AG04450 (cell line): ENCODE data around the gene FAM222A. TPM values are rescaled to one million over a fixed set of nuclear protein-coding genes. Genes with fewer than 3 reads are reported as not detected.

Experiments used
- CTCF ChIA-PET: fragments of 300-600, 350-600 bp; formaldehyde crosslinking; extraction: SDS; loops from one replicate; lab custom pipeline; 2022; ENCODE audit warnings: antibody characterized with exemption, inconsistent platforms; lab: Charles Lee
- POLR2A ChIA-PET: fragments of 350-600 bp; formaldehyde crosslinking; extraction: SDS; loops from one replicate; lab custom pipeline; 2021; ENCODE audit warnings: antibody characterized with exemption, inconsistent platforms; lab: Yijun Ruan, JAX
- DNase-seq: peaks from one replicate; pipeline ENCODE4 v3.0.0-alpha.2; 2011; ENCODE audit warnings: low read depth, low spot score
- H3K27ac ChIP-seq: one replicate; pipeline ENCODE4 v1.5.1; 2012; ENCODE audit warnings: low read depth, low read length, control low read depth
- H3K27me3 ChIP-seq: one replicate; pipeline ENCODE4 v1.6.0; 2012; ENCODE audit warnings: low read length; ENCODE audit not compliant: control insufficient read depth, insufficient read depth
- H3K4me3 ChIP-seq: 2 replicates; pipeline ENCODE4 v1.5.1; 2011; ENCODE audit warnings: mild to moderate bottlenecking, low read depth, low read length, control low read depth
- H3K9me3 ChIP-seq: 2 replicates; pipeline ENCODE4 v1.5.1; 2012; ENCODE audit warnings: low read length; ENCODE audit not compliant: control insufficient read depth, insufficient read depth
- CTCF ChIP-seq: IDR thresholded peaks from 2 replicates; pipeline ENCODE4 v1.5.1; 2011; ENCODE audit warnings: low read depth, low read length, control low read depth, inconsistent platforms
- polyA plus RNA-seq: library from polyadenylated mRNA; depleted of rRNA; stranded (reverse); fragments of >200 nt; gene quantifications from 2 replicates; pipeline ENCODE4 v1.2.3, GENCODE V29; 2011

The FAM222A gene
- polyA plus RNA-seq, 1 experiment = 0.15 TPM

- ChIA-PET CTCF (interaction anchor here (1.2 to 2.0 kb wide), 3 partner anchors 10 to 40 kb away, joined by 5 to 9 read pairs (median 5); no protein-coding TSS in a partner anchor), POLR2A (no interaction called here)
- Histone ChIP-seq H3K27me3 (peaks cover 3% of the 10 kb centered on the region), H3K9me3 (peaks cover 7% of the 10 kb centered on the region; the same call in 1 of the 2 replicates), H3K4me3 (no peak overlapping the region), H3K27ac (no peak overlapping the region)
- TF ChIP-seq CTCF = no peak
- DNase-seq = no peak
These were observed 101.6 kb downstream of the FAM222A start for GRCh38 chr12:109815225-109815624.

GRCh38 chr12:109815757-109816617 is 102.4 kb downstream of the FAM222A start:
- Histone ChIP-seq H3K9me3 (peaks cover 7% of the 10 kb centered on the region; the same call in 1 of the 2 replicates), H3K27ac (no peak overlapping the region), H3K4me3 (no peak overlapping the region), H3K27me3 (peaks cover 3% of the 10 kb centered on the region)
- DNase-seq = no peak
- no peak for TF ChIP-seq CTCF
- POLR2A ChIA-PET = no interaction called here
- CTCF ChIA-PET = interaction anchor here (1.0 to 2.0 kb wide), 3 partner anchors 10 to 37 kb away, joined by 3 to 9 read pairs (median 5); no protein-coding TSS in a partner anchor

GRCh38 chr12:109816870-109817269 is 103.2 kb downstream of the FAM222A start:
- no peak for DNase-seq
- CTCF ChIA-PET = interaction anchor here (2.5 kb wide), 1 partner anchor 12 kb away, joined by 14 read pairs; no protein-coding TSS in a partner anchor
- Histone ChIP-seq H3K9me3 (peaks cover 7% of the 10 kb centered on the region; the same call in 1 of the 2 replicates), H3K27ac (no peak overlapping the region), H3K27me3 (peaks cover 3% of the 10 kb centered on the region), H3K4me3 (no peak overlapping the region)
- POLR2A ChIA-PET = no interaction called here
- TF ChIP-seq CTCF = no peak

GRCh38 chr12:109817627-109818231 is 104.1 kb downstream of the FAM222A start:
- no peak for DNase-seq
- POLR2A ChIA-PET = no interaction called here
- CTCF ChIA-PET = interaction anchor here (1.9 to 2.5 kb wide), 2 partner anchors 13 to 28 kb away, joined by 6 to 14 read pairs; no protein-coding TSS in a partner anchor

More at GRCh38 chr12:109817627-109818231, 104.1 kb downstream of the FAM222A start:
- peaks cover 7% of the 10 kb centered on the region; the same call in 1 of the 2 replicates for H3K9me3 ChIP-seq
- H3K27ac ChIP-seq = no peak overlapping the region
- no peak overlapping the region for H3K4me3 ChIP-seq
- no peak for TF ChIP-seq CTCF
- peaks cover 3% of the 10 kb centered on the region for H3K27me3 ChIP-seq
